Embryonic facial prominence (tissue), 1 donor: ENCODE results near the gene PDCD7.
"Not testable (repeated sequence)": the region's sequence is repeated elsewhere in the genome, so short reads cannot be mapped to it uniquely, and the experiment has no call there.

ENCODE experiments used
- DNase-seq: peaks from one replicate; pipeline ENCODE4 v3.0.0-alpha.2; 2016; ENCODE audit errors: extremely low spot score

PDCD7 gene

GRCh38 chr15:65091946-65092770 is 41.5 kb downstream of the PDCD7 start:
- no peak for DNase-seq

- no peak for DNase-seq
Measured at GRCh38 chr15:65089206-65089824, 44.3 kb downstream of the PDCD7 start.

- DNase-seq: no peak
Measured at GRCh38 chr15:65088643-65089021, 45.0 kb downstream of the PDCD7 start.

DNA sequence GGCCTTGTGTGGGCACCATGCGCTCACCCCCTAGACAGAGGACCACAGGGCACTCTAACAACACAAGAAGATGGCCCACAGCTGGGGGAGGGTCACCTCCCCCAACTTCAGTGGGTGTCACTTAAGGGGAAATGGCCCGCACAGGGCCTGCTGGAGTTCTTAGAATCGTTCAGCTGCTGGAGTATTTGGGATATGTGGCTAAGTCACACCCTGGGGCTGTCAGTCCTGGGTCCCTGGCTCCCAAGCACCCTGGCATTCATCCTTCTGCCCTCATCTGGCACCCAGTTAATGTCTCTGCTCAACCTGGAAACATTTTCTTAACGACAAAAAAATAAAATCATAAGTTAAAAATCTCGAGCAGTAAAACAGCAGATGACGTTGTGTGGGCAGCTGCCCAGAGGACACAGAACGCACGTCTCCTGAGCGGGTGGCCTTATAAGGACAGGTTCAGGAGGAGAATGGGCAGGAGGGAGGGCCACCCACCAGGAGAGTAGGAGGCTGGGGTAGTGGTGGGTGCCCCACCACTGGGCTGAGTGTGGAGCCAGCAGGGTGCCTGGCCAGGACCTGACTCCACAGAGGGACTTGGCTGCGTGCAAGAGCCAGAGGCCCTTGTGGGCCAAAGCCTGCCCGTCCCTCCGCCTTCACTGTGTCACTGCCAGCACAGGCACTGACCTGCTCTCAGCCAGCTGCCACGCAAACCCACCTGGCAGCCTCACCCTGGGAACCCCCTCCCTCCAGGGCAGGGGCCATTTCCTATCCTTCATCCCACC is 45.5 kb downstream of the PDCD7 start:
- no peak for DNase-seq

- no peak for DNase-seq
Measured at GRCh38 chr15:65087411-65087810, 46.2 kb downstream of the PDCD7 start.

DNA sequence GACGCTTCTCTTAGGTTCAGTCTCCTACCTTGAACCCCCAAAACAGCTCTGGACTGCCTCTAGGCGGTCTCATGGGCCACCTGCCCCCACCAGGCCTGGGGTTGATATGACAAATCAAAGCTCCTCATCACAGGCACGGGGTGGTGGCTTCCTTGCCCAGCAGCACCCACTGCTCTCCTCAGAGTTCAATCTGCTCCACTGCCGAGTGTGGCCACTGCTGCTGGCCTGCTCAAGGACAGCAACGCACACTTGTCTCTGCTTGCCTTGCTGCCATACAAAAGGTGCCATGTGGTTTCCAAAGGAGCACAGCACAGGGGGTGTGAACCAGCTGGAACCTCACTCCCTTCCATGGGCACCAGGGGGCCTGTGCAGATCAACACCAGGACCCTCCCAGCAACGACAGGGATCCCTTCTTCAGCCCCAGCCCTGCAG is 46.9 kb downstream of the PDCD7 start:
- no peak for DNase-seq

GRCh38 chr15:65085990-65086679 is 47.5 kb downstream of the PDCD7 start:
- no peak for DNase-seq

GRCh38 chr15:65085207-65085753 is 48.3 kb downstream of the PDCD7 start:
- DNase-seq: no peak

DNA sequence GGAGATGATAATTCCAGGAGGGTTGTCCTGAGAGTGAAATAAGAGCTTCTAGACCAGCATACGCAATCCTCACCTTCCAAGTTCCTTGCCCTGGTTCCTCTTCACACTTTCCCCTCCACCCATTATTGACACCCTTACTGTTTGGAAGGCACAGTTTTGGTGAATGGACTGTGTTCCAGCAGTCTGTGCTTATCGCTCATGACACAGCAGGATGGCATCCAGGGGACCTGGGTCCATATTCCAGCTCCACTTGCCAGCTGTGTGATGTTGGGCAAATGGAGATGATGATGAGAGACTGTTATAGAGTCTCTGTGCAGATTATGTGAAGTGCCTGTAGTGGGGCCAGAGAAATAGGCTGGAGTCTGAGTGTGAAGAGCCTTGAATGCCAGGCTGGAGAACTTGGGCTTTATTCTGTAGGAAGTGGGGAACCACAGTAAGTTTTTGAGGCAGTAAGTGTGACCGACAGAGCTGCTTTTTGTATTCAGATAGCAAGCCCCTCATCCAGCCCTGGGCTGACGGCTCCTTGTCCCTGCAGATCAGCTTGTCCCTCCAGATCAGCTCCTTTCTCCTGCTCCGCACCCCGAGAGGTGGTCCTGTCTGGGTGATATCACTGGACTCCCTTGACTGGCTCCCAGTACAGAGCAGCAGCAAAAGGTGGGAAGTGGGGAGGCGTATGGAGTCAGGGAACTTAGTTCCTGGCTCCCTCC is 49.0 kb downstream of the PDCD7 start:
- no peak for DNase-seq

GRCh38 chr15:65083262-65083701 is 50.3 kb downstream of the PDCD7 start:
- no peak for DNase-seq

GRCh38 chr15:65082303-65082953 is 51.2 kb downstream of the PDCD7 start:
- no peak for DNase-seq

DNA sequence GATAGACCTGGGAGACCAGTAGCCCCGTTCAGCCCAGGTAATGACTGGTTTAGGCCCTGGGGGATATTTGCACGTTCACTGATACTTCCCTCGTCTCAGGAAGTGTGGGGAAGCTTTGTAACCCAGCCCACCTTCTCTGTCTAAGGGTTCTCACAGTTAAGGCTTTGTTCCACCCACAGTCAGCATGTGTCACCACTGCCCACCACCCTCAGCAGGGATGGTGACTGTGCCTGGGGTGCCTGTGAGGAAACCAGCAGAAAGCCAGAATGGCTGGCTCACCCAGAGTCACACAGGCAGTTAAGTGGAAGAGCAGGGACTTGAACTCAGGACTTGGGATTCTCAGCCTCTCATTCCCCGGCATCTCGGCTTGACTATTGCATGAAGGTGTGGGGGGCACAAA is 51.9 kb downstream of the PDCD7 start:
- no peak for DNase-seq

- no peak for DNase-seq
Measured at GRCh38 chr15:65081270-65081669, 52.3 kb downstream of the PDCD7 start.

GRCh38 chr15:65079580-65079979 is 54.0 kb downstream of the PDCD7 start:
- DNase-seq: no peak

GRCh38 chr15:65077981-65078352 is 55.6 kb downstream of the PDCD7 start:
- no peak for DNase-seq

GRCh38 chr15:65077291-65077980 is 56.2 kb downstream of the PDCD7 start:
- no peak for DNase-seq

DNA sequence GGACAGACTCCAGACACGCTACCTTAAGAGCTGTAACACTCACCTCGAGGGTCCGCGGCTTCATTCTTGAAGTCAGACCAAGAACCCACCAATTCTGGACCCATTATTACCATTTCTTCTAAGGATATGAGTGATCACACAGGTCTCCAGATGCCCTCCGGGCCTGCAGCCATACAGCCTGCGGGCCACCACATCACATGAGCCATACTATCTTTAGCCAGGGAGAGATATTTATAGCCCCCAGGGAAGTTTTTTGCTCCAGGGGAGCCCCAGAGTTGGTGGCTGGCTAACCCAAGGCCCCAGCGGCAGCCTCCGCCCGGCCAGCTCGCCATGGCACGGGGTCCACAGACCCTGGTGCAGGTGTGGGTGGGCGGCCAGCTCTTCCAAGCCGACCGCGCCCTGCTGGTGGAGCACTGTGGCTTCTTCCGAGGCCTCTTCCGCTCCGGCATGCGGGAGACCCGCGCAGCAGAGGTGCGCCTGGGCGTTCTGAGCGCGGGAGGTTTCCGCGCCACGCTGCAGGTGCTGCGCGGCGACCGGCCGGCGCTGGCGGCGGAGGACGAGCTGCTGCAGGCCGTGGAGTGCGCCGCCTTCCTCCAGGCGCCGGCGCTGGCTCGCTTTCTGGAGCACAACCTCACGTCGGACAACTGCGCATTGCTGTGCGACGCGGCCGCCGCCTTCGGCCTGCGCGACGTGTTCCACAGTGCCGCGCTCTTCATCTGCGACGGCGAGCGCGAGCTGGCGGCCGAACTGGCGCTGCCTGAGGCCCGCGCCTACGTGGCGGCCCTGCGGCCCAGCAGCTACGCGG is 56.9 kb downstream of the PDCD7 start, which contains the start of gene KBTBD13:
TSS of gene KBTBD13 (plus strand) at position 261 of the 805 bp plus-strand sequence. CDS start at position 331, 70 bp downstream.
- DNase-seq: no peak

- DNase-seq: not testable (repeated sequence)
Measured at GRCh38 chr15:65075607-65076395, 57.8 kb downstream of the PDCD7 start.
